Measurements from ENCODE around the gene FRYL.

GRCh38 chr4:48680848-48681568 is 99.1 kb downstream of the FRYL start:
- TF ChIP-seq POLR2AphosphoS5 (IDR thresholded peaks at IDR 0.05; ENCODE audit: borderline replicate concordance, low read depth, low read length) (no peak), EZH2 (IDR thresholded peaks at IDR 0.05) (no peak)

Measured in SK-N-MC (cell line).